Liver (tissue), 9 donors: ENCODE data around the gene FAM161A. TPM values are rescaled to one million over a fixed set of nuclear protein-coding genes. Genes with fewer than 3 reads are reported as not detected.
"Not testable (repeated sequence)": the region's sequence is repeated elsewhere in the genome, so short reads cannot be mapped to it uniquely, and the experiment has no call there.

Experiments used
- DNase-seq: peaks from one replicate; pipeline ENCODE4 v3.0.0-alpha.2; 2017; ENCODE audit warnings: low spot score
- H3K27ac ChIP-seq, 2 donors: one replicate each; pipeline ENCODE4 v1.7.0; 2013; ENCODE audit warnings: inconsistent platforms in 2 of 2, low read length in 2 of 2, control low read depth in 1 of 2, low read depth in 1 of 2, mild to moderate bottlenecking in 1 of 2
- H3K27me3 ChIP-seq, 4 donors: one replicate each; pipeline versions ENCODE4 v1.6.1 to v1.7.0; 2013; ENCODE audit warnings: low read length in 3 of 4, inconsistent platforms in 1 of 4, mild to moderate bottlenecking in 1 of 4, moderate library complexity in 1 of 4; ENCODE audit not compliant: control insufficient read depth in 4 of 4, insufficient read depth in 4 of 4
- H3K36me3 ChIP-seq, 4 donors: one replicate each; pipeline versions ENCODE4 v1.6.1 to v1.7.0; 2013; ENCODE audit warnings: low read length in 3 of 4, mild to moderate bottlenecking in 3 of 4, low read depth in 1 of 4, moderate library complexity in 1 of 4; ENCODE audit not compliant: control insufficient read depth in 4 of 4, insufficient read depth in 3 of 4
- H3K4me1 ChIP-seq, 4 donors: one replicate each; pipeline versions ENCODE4 v1.6.1 to v1.7.0; 2013; ENCODE audit warnings: low read length in 3 of 4, mild to moderate bottlenecking in 3 of 4, moderate library complexity in 1 of 4; ENCODE audit not compliant: control insufficient read depth in 4 of 4, insufficient read depth in 4 of 4
- H3K4me3 ChIP-seq, 3 donors: one replicate each; pipeline versions ENCODE4 v1.6.1 to v1.7.0; 2013; ENCODE audit warnings: low read length in 3 of 3, control low read depth in 1 of 3, low read depth in 1 of 3, mild to moderate bottlenecking in 1 of 3
- H3K9ac ChIP-seq, 2 donors: one replicate each; pipeline ENCODE4 v1.7.0; 2013; ENCODE audit warnings: low read length in 2 of 2, mild to moderate bottlenecking in 2 of 2, moderate library complexity in 2 of 2, control low read depth in 1 of 2, low read depth in 1 of 2
- H3K9me3 ChIP-seq, 4 donors: one replicate each; pipeline versions ENCODE4 v1.6.1 to v1.7.0; 2013; ENCODE audit warnings: low read length in 3 of 4; ENCODE audit not compliant: control insufficient read depth in 4 of 4
- CTCF ChIP-seq: fragments of 150-350 bp; IDR thresholded peaks from 2 replicates; pipeline ENCODE4 v1.5.1; 2017; ENCODE audit warnings: improper control_type of control experiment, low read depth, low read length; ENCODE audit not compliant: missing input control
- FOXA1 ChIP-seq: IDR thresholded peaks from 2 replicates; pipeline ENCODE4 v1.6.1; 2016; ENCODE audit warnings: antibody characterized with exemption
- GABPA ChIP-seq, 2 donors: IDR thresholded peaks in 1 of 2; conservative IDR thresholded peaks in 1 of 2; 2 replicates each; pipeline ENCODE4 v1.6.1; 2016; ENCODE audit warnings: antibody characterized with exemption in 2 of 2, mild to moderate bottlenecking in 1 of 2, moderate library complexity in 1 of 2
- MAX ChIP-seq: IDR thresholded peaks from 2 replicates; pipeline ENCODE4 v1.6.1; 2016; ENCODE audit warnings: antibody characterized with exemption
- REST ChIP-seq: IDR thresholded peaks from 2 replicates; pipeline ENCODE4 v1.6.1; 2016; ENCODE audit warnings: antibody characterized with exemption, mild to moderate bottlenecking
- TAF1 ChIP-seq: conservative IDR thresholded peaks from 2 replicates; pipeline ENCODE4 v1.6.1; 2016; ENCODE audit warnings: antibody characterized with exemption, mild to moderate bottlenecking
- WGBS: extraction: QIAGEN DNeasy Blood & Tissue Kit; methylation state at CpG from one replicate; pipeline ENCODE4 v1.1.7; 2013; 5-methylcytosine and 5-hydroxymethylcytosine counted together
- polyA plus RNA-seq, 2 donors: library from polyadenylated mRNA; stranded (reverse) in 1 of 2; unstranded in 1 of 2; fragments of 200-250 nt in 1 of 2; fragments of >200 nt in 1 of 2; fragmentation: Nextera tagmentation in 1 of 2; extraction: Ambion mirVana in 1 of 2; gene quantifications; one replicate each; pipeline versions ENCODE4 v1.2.1 to v1.2.3, GENCODE V29; 2013 to 2015
- total RNA-seq, 2 donors: library from RNA; depleted of rRNA; stranded (reverse); fragments of >200 nt; gene quantifications; one replicate each; pipeline ENCODE4 v1.2.3, GENCODE V29; 2014
- TF ChIP-seq, protein P1 (sequence below): IDR thresholded peaks from 2 replicates; pipeline ENCODE4 v1.6.1; 2016; ENCODE audit warnings: antibody characterized with exemption
- donor health status: healthy.
- donor health status: healthy.
- donor health status: healthy.
- donor health status: healthy.
- donor health status: healthy.

Gene FAM161A
- total and polyA plus RNA-seq, 4 donors = 0.54 to 1.2 (median 0.78) TPM

GRCh38 chr2:61853086-61853846, 594 bp downstream of the FAM161A start:
- WGBS = 24% methylated on average over 26 of the region's 26 CpGs
- Histone ChIP-seq H3K27ac (peak overlapping the region; percentile 73 to 82), H3K9me3 (no peaks in the 10 kb centered on the region), H3K36me3 (no peaks in the 10 kb centered on the region), H3K4me3 (peak overlapping the region; percentile 77 to 95 (median 93)), H3K4me1 (peaks cover 0 to 20% (median 12%) of the 10 kb centered on the region in 4 donors), H3K27me3 (no peaks in the 10 kb centered on the region), H3K9ac (peak overlapping the region in 1 of 2 donors; percentile 42)
- DNase-seq = no peak
- TF ChIP-seq FOXA1 (no peak), CTCF (no peak), REST (no peak), GABPA (IDR thresholded peaks at IDR 0.05 in 1 of 2, conservative IDR thresholded peaks at IDR 0.05 in 1 of 2) (no peak), MAX (no peak)
- TF ChIP-seq, protein P1, sequence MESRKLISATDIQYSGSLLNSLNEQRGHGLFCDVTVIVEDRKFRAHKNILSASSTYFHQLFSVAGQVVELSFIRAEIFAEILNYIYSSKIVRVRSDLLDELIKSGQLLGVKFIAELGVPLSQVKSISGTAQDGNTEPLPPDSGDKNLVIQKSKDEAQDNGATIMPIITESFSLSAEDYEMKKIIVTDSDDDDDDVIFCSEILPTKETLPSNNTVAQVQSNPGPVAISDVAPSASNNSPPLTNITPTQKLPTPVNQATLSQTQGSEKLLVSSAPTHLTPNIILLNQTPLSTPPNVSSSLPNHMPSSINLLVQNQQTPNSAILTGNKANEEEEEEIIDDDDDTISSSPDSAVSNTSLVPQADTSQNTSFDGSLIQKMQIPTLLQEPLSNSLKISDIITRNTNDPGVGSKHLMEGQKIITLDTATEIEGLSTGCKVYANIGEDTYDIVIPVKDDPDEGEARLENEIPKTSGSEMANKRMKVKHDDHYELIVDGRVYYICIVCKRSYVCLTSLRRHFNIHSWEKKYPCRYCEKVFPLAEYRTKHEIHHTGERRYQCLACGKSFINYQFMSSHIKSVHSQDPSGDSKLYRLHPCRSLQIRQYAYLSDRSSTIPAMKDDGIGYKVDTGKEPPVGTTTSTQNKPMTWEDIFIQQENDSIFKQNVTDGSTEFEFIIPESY = no peak

GRCh38 chr2:61851270-61851669, 2.6 kb downstream of the FAM161A start:
- not testable (repeated sequence) for DNase-seq, H3K4me3 ChIP-seq, H3K9me3 ChIP-seq, H3K27ac ChIP-seq, H3K27me3 ChIP-seq, H3K36me3 ChIP-seq, H3K9ac ChIP-seq
- WGBS = 98% methylated on average over 10 of the region's 10 CpGs
- H3K4me1 ChIP-seq = peaks cover 0 to 20% (median 12%) of the 10 kb centered on the region in 4 donors

- DNase-seq = no peak
- no peak overlapping the region for H3K4me3 ChIP-seq
- H3K27ac ChIP-seq = no peak overlapping the region
- H3K27me3 ChIP-seq = no peaks in the 10 kb centered on the region
- 88% methylated on average over 3 of the region's 3 CpGs for whole genome bisulfite sequencing
- no peak overlapping the region for H3K9ac ChIP-seq
- no peak for TF ChIP-seq CTCF
- no peak for TF ChIP-seq TAF1
- no peak for TF ChIP-seq FOXA1
- no peak for TF ChIP-seq GABPA (IDR thresholded peaks at IDR 0.05 in 1 of 2, conservative IDR thresholded peaks at IDR 0.05 in 1 of 2)
- no peak for TF ChIP-seq REST
- H3K9me3 ChIP-seq = no peaks in the 10 kb centered on the region
- no peaks in the 10 kb centered on the region for H3K36me3 ChIP-seq
- no peaks in the 10 kb centered on the region for H3K4me1 ChIP-seq
Observed at GRCh38 chr2:61845320-61845719, 8.5 kb downstream of the FAM161A start.
